VCaP (cell line): ENCODE data around the gene TTC21A.

ENCODE experiments used
- H3K27ac ChIP-seq: fragments of 450-650 bp; 2 replicates; pipeline ENCODE4 v1.5.1; 2017
- CTCF ChIP-seq: fragments of 450-650 bp; conservative IDR thresholded peaks from 2 replicates; pipeline ENCODE4 v1.5.1; 2017; ENCODE audit warnings: mild to moderate bottlenecking, moderate library complexity

Gene TTC21A

GRCh38 chr3:39110041-39110639, 2.7 kb downstream of the TTC21A start:
- H3K27ac ChIP-seq, result no peak overlapping the region
- no peak for TF ChIP-seq CTCF

- no peak overlapping the region for H3K27ac ChIP-seq
- no peak for TF ChIP-seq CTCF
Observed at GRCh38 chr3:39112113-39112512, 4.6 kb downstream of the TTC21A start.

GRCh38 chr3:39112535-39112934, 5.1 kb downstream of the TTC21A start:
- no peak for TF ChIP-seq CTCF
- H3K27ac ChIP-seq, result no peak overlapping the region

- no peak overlapping the region for H3K27ac ChIP-seq
- no peak for TF ChIP-seq CTCF
Observed at GRCh38 chr3:39113291-39113690, 5.8 kb downstream of the TTC21A start.

- no peak for TF ChIP-seq CTCF
- no peak overlapping the region for H3K27ac ChIP-seq
Observed at GRCh38 chr3:39114456-39114855, 7.0 kb downstream of the TTC21A start.

- no peak for TF ChIP-seq CTCF
- H3K27ac ChIP-seq, result no peak overlapping the region
Observed at GRCh38 chr3:39115870-39116269, 8.4 kb downstream of the TTC21A start.

GRCh38 chr3:39118079-39118478, 10.6 kb downstream of the TTC21A start:
- no peak for TF ChIP-seq CTCF
- no peak overlapping the region for H3K27ac ChIP-seq
